ENCODE results near the gene STAG2. TPM values are rescaled to one million over a fixed set of nuclear protein-coding genes. Genes with fewer than 3 reads are reported as not detected.
A peak's percentile ranks its signal among the peaks of the same experiment; 100 is the strongest.
"Not testable (repeated sequence)": the region's sequence is repeated elsewhere in the genome, so short reads cannot be mapped to it uniquely, and the experiment has no call there.

STAG2 gene
- total RNA-seq, 2 donors from 2014 or later, result 81.9 to 95.2 TPM

GRCh38 chrX:124005228-124005627 is 43.7 kb downstream of the STAG2 start:
- Mint-ChIP-seq H3K36me3 (no peaks in the 10 kb centered on the region), H3K27ac (peak overlapping the region in 1 of 2 donors; percentile 44), H3K9me3 (no peaks in the 10 kb centered on the region)
- DNase-seq (ENCODE audit: low spot score in 2 of 2) (no peak), ATAC-seq (peak; percentile 82 to 91)

GRCh38 chrX:124010157-124010556 is 48.7 kb downstream of the STAG2 start:
- DNase-seq (ENCODE audit: low spot score in 2 of 2) (no peak), ATAC-seq (peak; percentile 71 to 78)
- H3K9me3 Mint-ChIP-seq, result no peaks in the 10 kb centered on the region
- H3K36me3 Mint-ChIP-seq, result no peaks in the 10 kb centered on the region
- H3K27ac Mint-ChIP-seq, result no peak overlapping the region

- ATAC-seq (no peak), DNase-seq (ENCODE audit: low spot score in 2 of 2) (no peak)
- no peaks in the 10 kb centered on the region for H3K9me3 Mint-ChIP-seq
- H3K27ac Mint-ChIP-seq, result no peak overlapping the region
- H3K36me3 Mint-ChIP-seq, result no peaks in the 10 kb centered on the region
These were observed 49.1 kb downstream of the STAG2 start for GRCh38 chrX:124010566-124010965.

GRCh38 chrX:124015721-124016120 is 54.2 kb downstream of the STAG2 start:
- Mint-ChIP-seq H3K36me3 (no peaks in the 10 kb centered on the region), H3K27ac (peak overlapping the region in 1 of 2 donors; percentile 22), H3K9me3 (no peaks in the 10 kb centered on the region)
- no peak for ATAC-seq
- DNase-seq (ENCODE audit: low spot score in 2 of 2), result no peak

- H3K36me3 Mint-ChIP-seq, result no peaks in the 10 kb centered on the region
These were observed 55.3 kb downstream of the STAG2 start for GRCh38 chrX:124016825-124017224.

GRCh38 chrX:124018023-124018422 is 56.5 kb downstream of the STAG2 start:
- H3K9me3 Mint-ChIP-seq, result no peaks in the 10 kb centered on the region
- no peak overlapping the region for H3K27ac Mint-ChIP-seq
- no peaks in the 10 kb centered on the region for H3K36me3 Mint-ChIP-seq
- ATAC-seq (no peak), DNase-seq (ENCODE audit: low spot score in 2 of 2) (no peak)

More at GRCh38 chrX:124016825-124017224, 55.3 kb downstream of the STAG2 start:
- no peaks in the 10 kb centered on the region for H3K9me3 Mint-ChIP-seq
- no peak overlapping the region for H3K27ac Mint-ChIP-seq
- no peak for ATAC-seq
- DNase-seq (ENCODE audit: low spot score in 2 of 2), result no peak

- no peak overlapping the region for H3K27ac Mint-ChIP-seq
- H3K36me3 Mint-ChIP-seq, result no peaks in the 10 kb centered on the region
- no peak for ATAC-seq
- DNase-seq (ENCODE audit: low spot score in 2 of 2), result no peak
- H3K9me3 Mint-ChIP-seq, result no peaks in the 10 kb centered on the region
These were observed 62.3 kb downstream of the STAG2 start for GRCh38 chrX:124023838-124024238.

- no peaks in the 10 kb centered on the region for H3K9me3 Mint-ChIP-seq
- H3K36me3 Mint-ChIP-seq, result no peaks in the 10 kb centered on the region
- ATAC-seq (no peak), DNase-seq (ENCODE audit: low spot score in 2 of 2) (no peak)
- no peak overlapping the region for H3K27ac Mint-ChIP-seq
These were observed 65.0 kb downstream of the STAG2 start for GRCh38 chrX:124026529-124026928.

GRCh38 chrX:124028182-124028581 is 66.7 kb downstream of the STAG2 start:
- Mint-ChIP-seq H3K27ac (no peak overlapping the region), H3K9me3 (no peaks in the 10 kb centered on the region), H3K36me3 (no peaks in the 10 kb centered on the region)
- DNase-seq (ENCODE audit: low spot score in 2 of 2) (no peak), ATAC-seq (no peak)

- DNase-seq (ENCODE audit: low spot score in 2 of 2), result no peak
- H3K9me3 Mint-ChIP-seq, result no peaks in the 10 kb centered on the region
- no peaks in the 10 kb centered on the region for H3K36me3 Mint-ChIP-seq
- no peak overlapping the region for H3K27ac Mint-ChIP-seq
- ATAC-seq, result no peak
These were observed 69.0 kb downstream of the STAG2 start for GRCh38 chrX:124030520-124030919.

- Mint-ChIP-seq H3K27ac (no peak overlapping the region), H3K36me3 (no peaks in the 10 kb centered on the region), H3K9me3 (no peaks in the 10 kb centered on the region)
- peak; percentile 65 to 66 for ATAC-seq
- no peak for DNase-seq (ENCODE audit: low spot score in 2 of 2)
These were observed 72.3 kb downstream of the STAG2 start for GRCh38 chrX:124033821-124034220.

GRCh38 chrX:124035657-124036056 is 74.2 kb downstream of the STAG2 start:
- no peaks in the 10 kb centered on the region for H3K9me3 Mint-ChIP-seq

GRCh38 chrX:124042042-124042441 is 80.5 kb downstream of the STAG2 start:
- peaks cover 0 to 8% of the 10 kb centered on the region in 2 donors for H3K36me3 Mint-ChIP-seq
- H3K27ac Mint-ChIP-seq, result peak overlapping the region in 1 of 2 donors; percentile 88
- DNase-seq (ENCODE audit: low spot score in 2 of 2), result no peak
- no peaks in the 10 kb centered on the region for H3K9me3 Mint-ChIP-seq
- ATAC-seq, result no peak

More at GRCh38 chrX:124035657-124036056, 74.2 kb downstream of the STAG2 start:
- no peak overlapping the region for H3K27ac Mint-ChIP-seq
- DNase-seq (ENCODE audit: low spot score in 2 of 2), result no peak
- no peak for ATAC-seq
- H3K36me3 Mint-ChIP-seq, result no peaks in the 10 kb centered on the region

- Mint-ChIP-seq H3K9me3 (no peaks in the 10 kb centered on the region), H3K36me3 (peaks cover 0 to 8% of the 10 kb centered on the region in 2 donors), H3K27ac (no peak overlapping the region)
- ATAC-seq (peak; percentile 53 to 58), DNase-seq (ENCODE audit: low spot score in 2 of 2) (no peak)
These were observed 83.6 kb downstream of the STAG2 start for GRCh38 chrX:124045109-124045508.

GRCh38 chrX:124084417-124084816 is 122.9 kb downstream of the STAG2 start:
- H3K9me3 Mint-ChIP-seq; ATAC-seq; DNase-seq (ENCODE audit: low spot score in 2 of 2); H3K27ac Mint-ChIP-seq; H3K36me3 Mint-ChIP-seq: not testable (repeated sequence)

- no peaks in the 10 kb centered on the region for H3K9me3 Mint-ChIP-seq
- H3K36me3 Mint-ChIP-seq, result peaks cover 4 to 13% of the 10 kb centered on the region in 2 donors
- peak overlapping the region in 1 of 2 donors; percentile 61 for H3K27ac Mint-ChIP-seq
- no peak for DNase-seq (ENCODE audit: low spot score in 2 of 2)
- ATAC-seq, result no peak
These were observed 123.6 kb downstream of the STAG2 start for GRCh38 chrX:124085063-124085462.

- peaks cover 7 to 18% of the 10 kb centered on the region in 2 donors for H3K36me3 Mint-ChIP-seq
These were observed 124.9 kb downstream of the STAG2 start for GRCh38 chrX:124086411-124086810.

GRCh38 chrX:124087000-124087746 is 125.7 kb downstream of the STAG2 start:
- H3K27ac Mint-ChIP-seq, result peak overlapping the region; percentile 14 to 81
- ATAC-seq (peak in 1 of 2 donors; percentile 16), DNase-seq (ENCODE audit: low spot score in 2 of 2) (no peak)
- H3K36me3 Mint-ChIP-seq, result peaks cover 9 to 20% of the 10 kb centered on the region in 2 donors
- H3K9me3 Mint-ChIP-seq, result no peaks in the 10 kb centered on the region

More at GRCh38 chrX:124086411-124086810, 124.9 kb downstream of the STAG2 start:
- Mint-ChIP-seq H3K9me3 (no peaks in the 10 kb centered on the region), H3K27ac (peak overlapping the region; percentile 78 to 81)
- ATAC-seq, result peak; percentile 93 to 97
- peak in 1 of 2 donors; percentile 9 for DNase-seq (ENCODE audit: low spot score in 2 of 2)
